ENCODE data around the gene SELENOF. TPM values are rescaled to one million over a fixed set of nuclear protein-coding genes. Genes with fewer than 3 reads are reported as not detected.
"Not testable (repeated sequence)": the region's sequence is repeated elsewhere in the genome, so short reads cannot be mapped to it uniquely, and the experiment has no call there.

The SELENOF gene
- polyA plus RNA-seq, 1 donor = 116 TPM

GRCh38 chr1:86916752-86917151 is 2.8 kb upstream of the SELENOF start:
- no peak for DNase-seq (ENCODE audit: low read depth)

- DNase-seq (ENCODE audit: low read depth) = no peak
Observed at GRCh38 chr1:86915737-86916235, 1.9 kb upstream of the SELENOF start.

- DNase-seq (ENCODE audit: low read depth) = no peak
Observed at GRCh38 chr1:86914998-86915736, 1.2 kb upstream of the SELENOF start.

- no peak for DNase-seq (ENCODE audit: low read depth)
Observed at GRCh38 chr1:86914601-86914997, 673 bp upstream of the SELENOF start, which contains the start of gene HS2ST1. Gene HS2ST1 (plus strand): TSS chr1:86914635.

- no peak for DNase-seq (ENCODE audit: low read depth)
Observed at GRCh38 chr1:86913399-86913895, 479 bp downstream of the SELENOF start.

- no peak for DNase-seq (ENCODE audit: low read depth)
Observed at GRCh38 chr1:86912281-86912900, 1.5 kb downstream of the SELENOF start.

GRCh38 chr1:86906419-86906818 is 7.5 kb downstream of the SELENOF start:
- DNase-seq (ENCODE audit: low read depth) = no peak

GRCh38 chr1:86905875-86906274 is 8.1 kb downstream of the SELENOF start:
- no peak for DNase-seq (ENCODE audit: low read depth)

GRCh38 chr1:86899401-86899800 is 14.5 kb downstream of the SELENOF start:
- not testable (repeated sequence) for DNase-seq (ENCODE audit: low read depth)

- DNase-seq (ENCODE audit: low read depth) = no peak
Observed at GRCh38 chr1:86888327-86888726, 25.6 kb downstream of the SELENOF start.

GRCh38 chr1:86887479-86888162 is 26.3 kb downstream of the SELENOF start:
- DNase-seq (ENCODE audit: low read depth) = no peak

- no peak for DNase-seq (ENCODE audit: low read depth)
Observed at GRCh38 chr1:86875722-86876121, 38.2 kb downstream of the SELENOF start.

- DNase-seq (ENCODE audit: low read depth) = no peak
Observed at GRCh38 chr1:86872086-86872485, 41.8 kb downstream of the SELENOF start.

- DNase-seq (ENCODE audit: low read depth) = no peak
Observed at GRCh38 chr1:86871001-86871400, 42.9 kb downstream of the SELENOF start.

GRCh38 chr1:86868477-86868876 is 45.4 kb downstream of the SELENOF start:
- no peak for DNase-seq (ENCODE audit: low read depth)

GRCh38 chr1:86867278-86867677 is 46.6 kb downstream of the SELENOF start:
- not testable (repeated sequence) for DNase-seq (ENCODE audit: low read depth)

- no peak for DNase-seq (ENCODE audit: low read depth)
Observed at GRCh38 chr1:86866665-86867064, 47.3 kb downstream of the SELENOF start.

GRCh38 chr1:86865973-86866637 is 47.8 kb downstream of the SELENOF start:
- DNase-seq (ENCODE audit: low read depth) = no peak

GRCh38 chr1:86862920-86863319 is 51.0 kb downstream of the SELENOF start:
- DNase-seq (ENCODE audit: low read depth) = no peak

- DNase-seq (ENCODE audit: low read depth) = no peak
Observed at GRCh38 chr1:86861424-86861823, 52.5 kb downstream of the SELENOF start.

GRCh38 chr1:86860424-86860823 is 53.5 kb downstream of the SELENOF start:
- DNase-seq (ENCODE audit: low read depth) = no peak

- no peak for DNase-seq (ENCODE audit: low read depth)
Observed at GRCh38 chr1:86860020-86860419, 53.9 kb downstream of the SELENOF start.
